ENCODE data around the gene KMT2C.

The KMT2C gene

DNA sequence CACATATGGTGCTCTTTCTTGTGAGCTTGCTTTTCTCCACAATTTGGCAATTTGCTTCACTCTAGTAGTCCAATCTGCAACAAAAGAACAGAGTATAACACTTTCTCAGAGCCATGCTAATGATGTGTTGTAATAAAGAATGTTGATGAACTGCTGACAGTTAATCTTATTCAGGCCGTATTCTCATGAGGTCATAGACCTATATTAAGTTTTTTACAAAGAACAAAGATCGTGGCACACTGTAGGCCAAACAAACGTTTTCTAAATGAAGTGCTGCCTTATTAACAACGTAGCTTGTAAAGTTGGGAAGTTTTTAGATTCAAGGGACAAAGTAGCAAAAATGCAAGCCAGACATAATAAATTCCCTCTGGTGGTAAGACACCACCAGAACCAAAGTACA lies 250.2 kb downstream of the KMT2C start:
- H3K36me3 ChIP-seq (ENCODE audit: control insufficient read depth, insufficient read depth, low read length) = peaks cover 76% of the 10 kb centered on the region
- no peak overlapping the region for H3K9ac ChIP-seq (ENCODE audit: low read depth, low read length)

DNA sequence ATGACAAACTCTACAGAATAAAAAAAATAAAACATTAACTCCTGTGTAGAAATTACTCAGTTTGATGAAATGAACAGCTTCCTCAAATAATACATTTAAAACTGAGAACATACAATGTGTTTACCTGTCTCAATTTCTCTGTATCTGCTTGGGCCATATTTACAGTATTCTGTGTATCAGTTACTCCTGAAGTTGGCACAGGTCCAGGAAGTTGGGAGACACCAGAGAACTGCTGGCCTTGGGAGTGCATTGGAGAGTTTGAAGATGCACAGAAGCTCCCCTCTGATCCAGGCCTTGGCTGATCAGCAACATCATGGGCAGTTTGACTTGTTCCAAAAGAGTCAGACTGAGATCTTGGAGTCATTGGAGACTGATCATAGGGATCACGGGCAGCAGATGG lies 255.2 kb downstream of the KMT2C start:
- no peak overlapping the region for H3K4me3 ChIP-seq (ENCODE audit: low read depth, low read length)
- no peak overlapping the region for H3K9ac ChIP-seq (ENCODE audit: low read depth, low read length)
- no peaks in the 10 kb centered on the region for H3K9me3 ChIP-seq (ENCODE audit: control insufficient read depth, insufficient read depth, low read length)
- no peak overlapping the region for H3K27ac ChIP-seq (ENCODE audit: low read depth, low read length)
- no peaks in the 10 kb centered on the region for H3K27me3 ChIP-seq (ENCODE audit: control insufficient read depth, insufficient read depth, low read length)
- no peaks in the 10 kb centered on the region for H3K4me1 ChIP-seq (ENCODE audit: control insufficient read depth, insufficient read depth, low read length)
- H3K36me3 ChIP-seq (ENCODE audit: control insufficient read depth, insufficient read depth, low read length) = peaks cover 79% of the 10 kb centered on the region

More for the DNA sequence above, 250.2 kb downstream of the KMT2C start:
- Histone ChIP-seq H3K9me3 (ENCODE audit: control insufficient read depth, insufficient read depth, low read length) (no peaks in the 10 kb centered on the region), H3K27me3 (ENCODE audit: control insufficient read depth, insufficient read depth, low read length) (no peaks in the 10 kb centered on the region), H3K4me1 (ENCODE audit: control insufficient read depth, insufficient read depth, low read length) (no peaks in the 10 kb centered on the region), H3K4me3 (ENCODE audit: low read depth, low read length) (no peak overlapping the region), H3K27ac (ENCODE audit: low read depth, low read length) (no peak overlapping the region)

DNA sequence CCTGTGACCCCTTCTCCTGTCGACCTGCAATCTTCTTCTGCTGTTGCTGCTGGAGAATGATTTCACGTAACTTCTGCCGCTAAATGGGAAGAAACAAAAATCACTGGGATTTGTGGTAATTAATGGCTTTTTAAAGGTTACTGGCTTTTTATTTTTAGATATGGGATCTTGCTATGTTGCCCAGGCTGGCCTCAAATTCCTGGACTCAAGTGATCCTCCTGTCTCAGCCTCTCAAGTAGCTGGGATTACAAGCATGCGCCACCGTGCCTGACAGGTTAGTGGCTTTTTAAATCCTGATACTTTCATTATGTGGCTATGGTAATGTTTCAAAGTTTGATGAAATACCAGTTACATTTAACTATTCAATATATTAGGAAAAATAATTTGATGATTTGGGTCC lies 255.8 kb downstream of the KMT2C start:
- peaks cover 74% of the 10 kb centered on the region for H3K36me3 ChIP-seq (ENCODE audit: control insufficient read depth, insufficient read depth, low read length)
- no peak overlapping the region for H3K9ac ChIP-seq (ENCODE audit: low read depth, low read length)
- H3K27ac ChIP-seq (ENCODE audit: low read depth, low read length) = no peak overlapping the region

DNA sequence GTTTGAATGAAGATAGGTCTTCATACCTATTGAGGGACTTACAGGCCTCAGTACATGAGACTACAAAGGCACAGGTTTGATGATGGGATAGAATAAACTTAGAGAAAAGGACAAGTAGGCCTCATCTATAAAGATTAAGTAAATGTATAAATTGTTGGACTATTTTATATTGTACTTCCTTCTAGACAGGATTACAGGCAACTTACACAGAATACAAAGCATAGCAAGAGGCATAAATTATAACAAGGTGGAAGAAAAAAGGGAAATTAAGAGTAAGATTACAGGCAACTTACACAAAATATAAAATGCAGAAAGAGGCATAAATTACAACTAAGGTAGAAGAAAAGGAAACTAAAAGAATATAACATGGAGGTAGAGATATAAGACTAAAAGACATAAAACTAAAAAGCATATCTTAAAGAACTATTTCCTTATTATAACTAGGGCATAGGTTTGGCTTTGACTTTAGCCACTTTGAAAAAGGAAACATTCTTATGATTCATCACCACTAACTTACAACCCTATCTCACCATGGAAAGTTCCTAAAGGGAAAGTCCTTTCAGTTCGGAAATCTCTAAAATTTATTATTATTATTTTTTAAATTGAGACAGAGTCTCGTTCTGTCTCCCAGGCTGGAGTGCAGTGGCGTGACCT lies 257.3 kb downstream of the KMT2C start:
- Histone ChIP-seq H3K27ac (ENCODE audit: low read depth, low read length) (no peak overlapping the region), H3K4me1 (ENCODE audit: control insufficient read depth, insufficient read depth, low read length) (no peaks in the 10 kb centered on the region), H3K36me3 (ENCODE audit: control insufficient read depth, insufficient read depth, low read length) (peaks cover 71% of the 10 kb centered on the region), H3K27me3 (ENCODE audit: control insufficient read depth, insufficient read depth, low read length) (no peaks in the 10 kb centered on the region), H3K9me3 (ENCODE audit: control insufficient read depth, insufficient read depth, low read length) (no peaks in the 10 kb centered on the region), H3K4me3 (ENCODE audit: low read depth, low read length) (no peak overlapping the region), H3K9ac (ENCODE audit: low read depth, low read length) (no peak overlapping the region)

More for the DNA sequence above, 255.8 kb downstream of the KMT2C start:
- Histone ChIP-seq H3K27me3 (ENCODE audit: control insufficient read depth, insufficient read depth, low read length) (no peaks in the 10 kb centered on the region), H3K4me3 (ENCODE audit: low read depth, low read length) (no peak overlapping the region), H3K9me3 (ENCODE audit: control insufficient read depth, insufficient read depth, low read length) (no peaks in the 10 kb centered on the region), H3K4me1 (ENCODE audit: control insufficient read depth, insufficient read depth, low read length) (no peaks in the 10 kb centered on the region)

DNA sequence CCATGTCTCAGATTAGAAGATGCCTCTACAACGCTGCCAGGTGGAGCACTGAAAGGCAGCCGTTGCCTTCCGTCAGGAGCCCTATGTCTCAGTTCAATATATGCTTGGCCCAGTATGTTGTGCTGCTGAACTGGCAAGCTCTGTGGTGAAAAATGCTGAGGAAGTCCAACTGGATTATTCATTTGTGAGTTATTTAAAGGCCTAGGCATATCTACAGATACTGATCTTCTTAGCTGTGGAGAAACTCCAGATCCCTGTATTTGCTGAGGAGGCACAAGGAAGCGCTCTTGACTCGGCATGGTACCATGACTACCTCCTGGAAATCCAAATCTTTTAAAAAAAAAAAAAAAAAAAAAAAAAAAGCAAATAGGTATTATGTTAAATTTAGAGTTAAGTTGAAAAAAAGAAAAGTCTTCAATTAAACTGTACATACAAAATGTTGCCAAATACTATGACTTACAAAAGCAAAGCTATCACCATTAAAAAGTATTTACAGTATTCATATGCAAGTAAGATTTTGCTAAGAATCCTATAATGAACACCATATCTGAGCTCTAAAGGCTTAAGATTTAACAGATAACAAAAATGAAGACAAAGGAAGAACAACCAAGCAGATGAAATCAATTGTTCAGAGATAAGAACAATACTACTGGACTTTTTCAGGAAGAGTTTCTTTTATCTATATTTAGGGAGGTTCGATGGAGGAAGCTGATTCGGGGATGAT lies 258.0 kb downstream of the KMT2C start:
- no peaks in the 10 kb centered on the region for H3K9me3 ChIP-seq (ENCODE audit: control insufficient read depth, insufficient read depth, low read length)
- peaks cover 72% of the 10 kb centered on the region for H3K36me3 ChIP-seq (ENCODE audit: control insufficient read depth, insufficient read depth, low read length)
- no peak overlapping the region for H3K9ac ChIP-seq (ENCODE audit: low read depth, low read length)
- H3K27me3 ChIP-seq (ENCODE audit: control insufficient read depth, insufficient read depth, low read length) = no peaks in the 10 kb centered on the region
- H3K4me3 ChIP-seq (ENCODE audit: low read depth, low read length) = no peak overlapping the region
- no peak overlapping the region for H3K27ac ChIP-seq (ENCODE audit: low read depth, low read length)
- H3K4me1 ChIP-seq (ENCODE audit: control insufficient read depth, insufficient read depth, low read length) = no peaks in the 10 kb centered on the region

DNA sequence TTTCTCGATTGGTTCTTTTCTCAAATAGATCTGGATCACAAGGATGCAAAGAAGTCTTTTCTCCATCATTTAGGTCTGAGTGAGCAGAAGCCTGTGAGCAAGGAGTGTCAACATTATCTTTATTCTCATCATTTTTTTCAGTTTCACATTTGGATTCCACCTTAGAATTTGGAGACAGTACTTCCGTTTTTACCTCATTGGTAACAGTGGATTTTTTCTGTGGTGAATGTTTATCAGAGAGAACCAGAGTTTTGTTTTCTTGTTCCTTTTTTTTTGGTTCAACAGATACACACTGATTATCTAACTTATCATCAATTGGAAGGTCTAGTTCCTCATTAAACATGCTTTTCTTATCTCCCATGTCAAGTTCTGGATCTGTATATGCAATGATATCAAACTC lies 259.0 kb downstream of the KMT2C start:
- no peak overlapping the region for H3K27ac ChIP-seq (ENCODE audit: low read depth, low read length)
- no peaks in the 10 kb centered on the region for H3K4me1 ChIP-seq (ENCODE audit: control insufficient read depth, insufficient read depth, low read length)
- peaks cover 68% of the 10 kb centered on the region for H3K36me3 ChIP-seq (ENCODE audit: control insufficient read depth, insufficient read depth, low read length)

DNA sequence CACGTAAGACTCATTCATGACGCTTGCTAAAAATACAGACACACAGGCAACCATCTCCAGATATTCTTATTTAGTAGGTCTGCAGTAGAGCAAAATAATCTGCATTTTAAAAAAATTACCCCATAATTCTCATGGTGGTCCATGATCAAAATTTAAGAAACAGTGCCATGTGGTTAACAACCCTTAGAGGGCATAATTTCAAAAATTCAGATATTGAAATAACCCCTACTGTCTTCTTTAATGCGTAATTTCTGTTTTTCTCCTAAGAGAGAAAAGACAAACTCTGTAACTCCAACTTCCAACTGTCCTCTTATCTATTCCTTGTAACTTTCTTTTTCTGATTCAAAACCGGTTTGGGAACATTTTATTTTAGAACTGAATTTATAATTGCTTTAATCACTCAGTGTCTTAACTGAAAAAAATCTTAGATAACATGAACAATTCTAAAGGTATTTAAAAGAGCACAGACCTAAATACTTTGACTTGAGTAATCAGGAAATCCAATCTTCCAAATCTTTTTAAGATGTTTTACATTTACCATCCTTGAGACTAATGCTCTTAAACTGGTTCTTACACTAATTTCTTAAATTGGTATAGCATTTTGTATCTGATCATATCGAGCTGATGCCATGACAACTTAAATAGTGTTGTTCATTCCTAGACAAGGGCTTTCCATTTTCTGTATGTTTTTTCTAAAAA lies 262.3 kb downstream of the KMT2C start:
- peaks cover 74% of the 10 kb centered on the region for H3K36me3 ChIP-seq (ENCODE audit: control insufficient read depth, insufficient read depth, low read length)

More for the DNA sequence above, 259.0 kb downstream of the KMT2C start:
- Histone ChIP-seq H3K4me3 (ENCODE audit: low read depth, low read length) (no peak overlapping the region), H3K9ac (ENCODE audit: low read depth, low read length) (no peak overlapping the region), H3K27me3 (ENCODE audit: control insufficient read depth, insufficient read depth, low read length) (no peaks in the 10 kb centered on the region), H3K9me3 (ENCODE audit: control insufficient read depth, insufficient read depth, low read length) (no peaks in the 10 kb centered on the region)

DNA sequence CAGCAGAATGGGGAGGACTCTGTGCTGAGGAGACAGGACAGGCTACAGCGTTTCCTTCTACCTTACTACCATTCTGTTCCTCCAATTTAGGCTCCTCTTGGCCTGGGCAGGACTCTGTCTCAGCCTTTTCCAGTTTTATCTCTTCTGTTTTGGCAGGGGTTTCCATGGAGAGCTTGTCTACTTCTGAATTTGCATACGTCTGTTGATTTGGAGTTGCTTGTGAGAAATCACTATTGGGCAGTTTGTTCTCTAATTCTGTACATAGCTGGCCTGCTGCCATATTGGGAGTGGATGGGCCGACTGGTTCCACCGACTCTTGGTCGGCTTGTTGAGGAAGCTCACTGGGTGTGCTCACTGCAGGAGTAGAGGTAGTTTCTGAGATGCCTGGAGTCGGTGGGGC lies 273.5 kb downstream of the KMT2C start:
- H3K36me3 ChIP-seq (ENCODE audit: control insufficient read depth, insufficient read depth, low read length) = peaks cover 85% of the 10 kb centered on the region
- H3K27ac ChIP-seq (ENCODE audit: low read depth, low read length) = no peak overlapping the region
- H3K27me3 ChIP-seq (ENCODE audit: control insufficient read depth, insufficient read depth, low read length) = no peaks in the 10 kb centered on the region
- H3K9ac ChIP-seq (ENCODE audit: low read depth, low read length) = no peak overlapping the region
- no peak overlapping the region for H3K4me3 ChIP-seq (ENCODE audit: low read depth, low read length)
- H3K9me3 ChIP-seq (ENCODE audit: control insufficient read depth, insufficient read depth, low read length) = no peaks in the 10 kb centered on the region
- H3K4me1 ChIP-seq (ENCODE audit: control insufficient read depth, insufficient read depth, low read length) = no peaks in the 10 kb centered on the region

More for the DNA sequence above, 262.3 kb downstream of the KMT2C start:
- H3K27ac ChIP-seq (ENCODE audit: low read depth, low read length) = no peak overlapping the region
- no peaks in the 10 kb centered on the region for H3K27me3 ChIP-seq (ENCODE audit: control insufficient read depth, insufficient read depth, low read length)
- H3K4me3 ChIP-seq (ENCODE audit: low read depth, low read length) = no peak overlapping the region
- no peaks in the 10 kb centered on the region for H3K4me1 ChIP-seq (ENCODE audit: control insufficient read depth, insufficient read depth, low read length)
- no peak overlapping the region for H3K9ac ChIP-seq (ENCODE audit: low read depth, low read length)
- H3K9me3 ChIP-seq (ENCODE audit: control insufficient read depth, insufficient read depth, low read length) = no peaks in the 10 kb centered on the region

DNA sequence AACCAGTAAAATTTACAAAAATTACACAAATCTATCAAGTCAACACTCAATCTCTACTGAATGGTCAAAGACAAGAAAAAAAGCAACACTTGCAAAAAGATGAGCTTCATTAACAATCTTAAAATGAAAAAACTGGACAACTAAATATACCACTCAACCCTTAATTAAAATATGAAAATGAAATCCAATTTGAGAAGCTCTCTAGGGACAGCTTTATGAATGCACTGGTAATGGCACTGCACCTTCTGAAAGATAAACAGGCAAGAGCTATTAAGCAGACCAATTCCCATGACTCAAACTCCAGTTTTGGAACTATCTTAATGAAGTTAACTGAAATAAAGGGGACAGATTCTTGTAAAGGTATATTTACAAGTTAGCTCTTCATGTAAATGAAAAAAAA lies 274.6 kb downstream of the KMT2C start:
- Histone ChIP-seq H3K9ac (ENCODE audit: low read depth, low read length) (no peak overlapping the region), H3K4me3 (ENCODE audit: low read depth, low read length) (no peak overlapping the region), H3K27ac (ENCODE audit: low read depth, low read length) (no peak overlapping the region), H3K4me1 (ENCODE audit: control insufficient read depth, insufficient read depth, low read length) (no peaks in the 10 kb centered on the region), H3K27me3 (ENCODE audit: control insufficient read depth, insufficient read depth, low read length) (no peaks in the 10 kb centered on the region), H3K36me3 (ENCODE audit: control insufficient read depth, insufficient read depth, low read length) (peaks cover 80% of the 10 kb centered on the region), H3K9me3 (ENCODE audit: control insufficient read depth, insufficient read depth, low read length) (no peaks in the 10 kb centered on the region)

DNA sequence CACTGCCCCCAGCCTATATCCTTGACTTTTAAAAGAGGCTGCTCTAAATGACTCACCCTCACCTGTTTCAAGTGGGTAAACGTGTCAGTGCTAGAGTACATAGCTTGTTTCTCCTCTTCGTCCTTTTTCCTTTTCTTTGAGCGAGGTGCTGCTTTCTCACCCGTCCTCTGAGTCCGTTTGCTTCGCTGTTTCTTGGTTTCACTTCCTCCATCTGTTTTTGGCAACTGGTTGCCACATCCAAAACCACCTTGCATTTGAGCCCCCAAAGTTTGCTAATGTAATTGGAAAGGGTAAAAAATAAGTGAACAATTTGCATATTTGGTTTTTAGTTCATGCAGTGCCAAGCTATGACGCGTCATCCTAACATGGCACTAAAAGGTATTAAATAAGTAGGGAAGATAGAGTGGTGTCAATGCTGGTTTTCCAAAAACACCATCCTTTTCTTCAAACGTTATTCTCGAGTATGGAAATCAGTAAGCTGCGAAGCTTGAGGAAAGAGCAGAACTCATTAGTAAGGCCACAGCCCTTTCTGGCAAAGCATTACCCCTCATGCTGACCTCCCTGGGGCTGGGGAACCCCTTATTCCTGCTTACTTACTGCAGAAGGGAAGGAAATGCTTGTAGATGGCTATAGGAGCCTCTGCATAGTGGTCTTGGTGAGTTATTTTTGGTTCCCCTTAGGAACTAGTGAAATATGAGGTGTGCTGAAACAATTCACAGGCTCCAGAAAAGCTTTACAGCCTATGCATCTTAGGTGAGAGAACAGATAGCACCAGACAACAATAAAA lies 276.8 kb downstream of the KMT2C start:
- no peaks in the 10 kb centered on the region for H3K4me1 ChIP-seq (ENCODE audit: control insufficient read depth, insufficient read depth, low read length)
- H3K4me3 ChIP-seq (ENCODE audit: low read depth, low read length) = no peak overlapping the region
- no peak overlapping the region for H3K9ac ChIP-seq (ENCODE audit: low read depth, low read length)
- no peaks in the 10 kb centered on the region for H3K27me3 ChIP-seq (ENCODE audit: control insufficient read depth, insufficient read depth, low read length)
- H3K9me3 ChIP-seq (ENCODE audit: control insufficient read depth, insufficient read depth, low read length) = no peaks in the 10 kb centered on the region
- peaks cover 86% of the 10 kb centered on the region for H3K36me3 ChIP-seq (ENCODE audit: control insufficient read depth, insufficient read depth, low read length)
- H3K27ac ChIP-seq (ENCODE audit: low read depth, low read length) = no peak overlapping the region

Measured in HUES48 (cell line).